Measurements from ENCODE around the gene VIT.

- TF ChIP-seq, protein P1, sequence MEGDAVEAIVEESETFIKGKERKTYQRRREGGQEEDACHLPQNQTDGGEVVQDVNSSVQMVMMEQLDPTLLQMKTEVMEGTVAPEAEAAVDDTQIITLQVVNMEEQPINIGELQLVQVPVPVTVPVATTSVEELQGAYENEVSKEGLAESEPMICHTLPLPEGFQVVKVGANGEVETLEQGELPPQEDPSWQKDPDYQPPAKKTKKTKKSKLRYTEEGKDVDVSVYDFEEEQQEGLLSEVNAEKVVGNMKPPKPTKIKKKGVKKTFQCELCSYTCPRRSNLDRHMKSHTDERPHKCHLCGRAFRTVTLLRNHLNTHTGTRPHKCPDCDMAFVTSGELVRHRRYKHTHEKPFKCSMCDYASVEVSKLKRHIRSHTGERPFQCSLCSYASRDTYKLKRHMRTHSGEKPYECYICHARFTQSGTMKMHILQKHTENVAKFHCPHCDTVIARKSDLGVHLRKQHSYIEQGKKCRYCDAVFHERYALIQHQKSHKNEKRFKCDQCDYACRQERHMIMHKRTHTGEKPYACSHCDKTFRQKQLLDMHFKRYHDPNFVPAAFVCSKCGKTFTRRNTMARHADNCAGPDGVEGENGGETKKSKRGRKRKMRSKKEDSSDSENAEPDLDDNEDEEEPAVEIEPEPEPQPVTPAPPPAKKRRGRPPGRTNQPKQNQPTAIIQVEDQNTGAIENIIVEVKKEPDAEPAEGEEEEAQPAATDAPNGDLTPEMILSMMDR (conservative IDR thresholded peaks at IDR 0.05 in 1 of 2, IDR thresholded peaks at IDR 0.05 in 1 of 2; ENCODE audit: low read depth in 1 of 2, low read length in 2 of 2), result no peak
- TF ChIP-seq EZH2 (IDR thresholded peaks at IDR 0.05; ENCODE audit: low read length, missing control alignments), result no peak
Observed at GRCh38 chr2:36677386-36677785, 19.1 kb upstream of the VIT start.
